22Rv1 (cell line): ENCODE measurements around the gene PCBP1.

Experiments
- ZFX ChIP-seq: fragments of 450-650 bp; IDR thresholded peaks from 2 replicates; pipeline ENCODE4 v1.6.1; 2017; ENCODE audit warnings: antibody characterized with exemption, borderline replicate concordance
- TF ChIP-seq, protein P1 (sequence below): fragments of 450-650 bp; IDR thresholded peaks from 2 replicates; pipeline ENCODE4 v1.5.1; 2017; ENCODE audit warnings: mild to moderate bottlenecking

DNA sequence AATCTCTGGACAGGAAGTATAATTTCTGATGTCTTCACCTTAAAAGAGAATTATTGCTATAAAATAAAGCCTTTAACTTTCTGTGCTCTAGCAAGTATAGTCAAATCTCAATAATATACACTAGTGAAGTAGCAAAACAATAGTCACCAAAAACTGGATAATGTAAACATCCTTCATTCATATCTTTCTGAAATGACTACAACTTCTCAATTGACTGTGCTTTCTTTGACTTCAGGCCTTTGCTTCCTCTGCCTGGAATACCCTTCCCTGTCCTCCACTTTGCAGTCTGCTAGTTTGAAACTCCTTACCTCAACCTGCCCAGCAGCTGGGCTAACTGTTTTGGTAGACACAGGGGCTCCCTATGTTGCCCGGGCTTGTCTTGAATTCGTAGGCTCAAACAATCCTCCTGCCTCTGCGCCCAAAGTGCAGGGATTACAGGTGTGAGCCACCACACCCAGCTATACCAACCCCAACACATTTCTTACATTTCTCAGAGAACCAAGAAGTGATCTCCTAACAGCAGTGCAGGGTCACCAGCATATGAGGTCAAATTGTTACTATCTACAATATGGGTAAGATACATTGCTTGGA is 6.6 kb upstream of the PCBP1 start:
- TF ChIP-seq, protein P1, sequence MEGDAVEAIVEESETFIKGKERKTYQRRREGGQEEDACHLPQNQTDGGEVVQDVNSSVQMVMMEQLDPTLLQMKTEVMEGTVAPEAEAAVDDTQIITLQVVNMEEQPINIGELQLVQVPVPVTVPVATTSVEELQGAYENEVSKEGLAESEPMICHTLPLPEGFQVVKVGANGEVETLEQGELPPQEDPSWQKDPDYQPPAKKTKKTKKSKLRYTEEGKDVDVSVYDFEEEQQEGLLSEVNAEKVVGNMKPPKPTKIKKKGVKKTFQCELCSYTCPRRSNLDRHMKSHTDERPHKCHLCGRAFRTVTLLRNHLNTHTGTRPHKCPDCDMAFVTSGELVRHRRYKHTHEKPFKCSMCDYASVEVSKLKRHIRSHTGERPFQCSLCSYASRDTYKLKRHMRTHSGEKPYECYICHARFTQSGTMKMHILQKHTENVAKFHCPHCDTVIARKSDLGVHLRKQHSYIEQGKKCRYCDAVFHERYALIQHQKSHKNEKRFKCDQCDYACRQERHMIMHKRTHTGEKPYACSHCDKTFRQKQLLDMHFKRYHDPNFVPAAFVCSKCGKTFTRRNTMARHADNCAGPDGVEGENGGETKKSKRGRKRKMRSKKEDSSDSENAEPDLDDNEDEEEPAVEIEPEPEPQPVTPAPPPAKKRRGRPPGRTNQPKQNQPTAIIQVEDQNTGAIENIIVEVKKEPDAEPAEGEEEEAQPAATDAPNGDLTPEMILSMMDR: no peak
- TF ChIP-seq ZFX: no peak
